HL-60 (cell line): ENCODE results near the gene POPDC3.

Source experiments
- POLR2AphosphoS5 ChIP-seq: IDR thresholded peaks from 2 replicates; pipeline ENCODE4 v1.6.1; 2012; ENCODE audit warnings: low read depth
- TF ChIP-seq, protein P1 (sequence below): IDR thresholded peaks from 2 replicates; pipeline ENCODE4 v1.6.1; 2012; ENCODE audit warnings: low read depth; ENCODE audit not compliant: insufficient replicate concordance
- TF ChIP-seq, protein P2 (sequence below): IDR thresholded peaks from one replicate; pipeline ENCODE4 v1.5.1; 2011; ENCODE audit warnings: low read length, control low read depth, inconsistent platforms; ENCODE audit not compliant: insufficient read depth

DNA sequence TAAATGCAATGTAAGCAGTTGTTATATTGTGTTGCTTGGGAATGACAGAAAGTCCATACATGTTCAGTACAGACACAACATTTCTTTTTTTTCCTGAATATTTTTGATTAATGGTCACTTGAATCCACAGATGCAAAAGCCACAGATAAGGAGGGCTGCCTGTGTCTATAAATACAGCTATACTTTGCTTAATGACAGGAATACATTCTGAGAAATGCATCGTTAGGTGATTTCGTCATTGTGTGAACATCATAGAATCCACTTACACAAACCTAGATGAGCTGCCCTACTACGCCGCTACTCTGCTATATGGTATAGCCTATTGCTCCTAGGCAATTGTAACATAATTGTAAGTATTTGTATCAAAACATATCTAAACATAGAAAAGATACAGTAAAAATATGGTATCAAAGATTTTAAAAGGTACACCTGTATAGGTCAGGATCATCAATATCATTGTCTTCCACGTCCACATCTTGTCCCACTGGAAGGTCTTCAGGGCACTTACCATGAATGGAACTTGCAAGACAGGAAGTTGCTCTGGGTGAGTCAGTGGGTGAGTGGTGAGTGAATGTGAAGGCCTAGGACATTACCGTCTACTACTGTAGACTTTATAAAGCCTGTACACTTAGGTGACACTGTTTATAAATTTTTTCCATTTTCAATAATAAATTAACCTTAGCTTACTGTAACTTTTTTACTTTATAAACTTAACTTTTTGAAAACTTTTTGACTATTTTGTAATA, 27.9 kb upstream of the POPDC3 start:
- TF ChIP-seq, protein P1, sequence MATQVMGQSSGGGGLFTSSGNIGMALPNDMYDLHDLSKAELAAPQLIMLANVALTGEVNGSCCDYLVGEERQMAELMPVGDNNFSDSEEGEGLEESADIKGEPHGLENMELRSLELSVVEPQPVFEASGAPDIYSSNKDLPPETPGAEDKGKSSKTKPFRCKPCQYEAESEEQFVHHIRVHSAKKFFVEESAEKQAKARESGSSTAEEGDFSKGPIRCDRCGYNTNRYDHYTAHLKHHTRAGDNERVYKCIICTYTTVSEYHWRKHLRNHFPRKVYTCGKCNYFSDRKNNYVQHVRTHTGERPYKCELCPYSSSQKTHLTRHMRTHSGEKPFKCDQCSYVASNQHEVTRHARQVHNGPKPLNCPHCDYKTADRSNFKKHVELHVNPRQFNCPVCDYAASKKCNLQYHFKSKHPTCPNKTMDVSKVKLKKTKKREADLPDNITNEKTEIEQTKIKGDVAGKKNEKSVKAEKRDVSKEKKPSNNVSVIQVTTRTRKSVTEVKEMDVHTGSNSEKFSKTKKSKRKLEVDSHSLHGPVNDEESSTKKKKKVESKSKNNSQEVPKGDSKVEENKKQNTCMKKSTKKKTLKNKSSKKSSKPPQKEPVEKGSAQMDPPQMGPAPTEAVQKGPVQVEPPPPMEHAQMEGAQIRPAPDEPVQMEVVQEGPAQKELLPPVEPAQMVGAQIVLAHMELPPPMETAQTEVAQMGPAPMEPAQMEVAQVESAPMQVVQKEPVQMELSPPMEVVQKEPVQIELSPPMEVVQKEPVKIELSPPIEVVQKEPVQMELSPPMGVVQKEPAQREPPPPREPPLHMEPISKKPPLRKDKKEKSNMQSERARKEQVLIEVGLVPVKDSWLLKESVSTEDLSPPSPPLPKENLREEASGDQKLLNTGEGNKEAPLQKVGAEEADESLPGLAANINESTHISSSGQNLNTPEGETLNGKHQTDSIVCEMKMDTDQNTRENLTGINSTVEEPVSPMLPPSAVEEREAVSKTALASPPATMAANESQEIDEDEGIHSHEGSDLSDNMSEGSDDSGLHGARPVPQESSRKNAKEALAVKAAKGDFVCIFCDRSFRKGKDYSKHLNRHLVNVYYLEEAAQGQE = no peak
- TF ChIP-seq, protein P2, sequence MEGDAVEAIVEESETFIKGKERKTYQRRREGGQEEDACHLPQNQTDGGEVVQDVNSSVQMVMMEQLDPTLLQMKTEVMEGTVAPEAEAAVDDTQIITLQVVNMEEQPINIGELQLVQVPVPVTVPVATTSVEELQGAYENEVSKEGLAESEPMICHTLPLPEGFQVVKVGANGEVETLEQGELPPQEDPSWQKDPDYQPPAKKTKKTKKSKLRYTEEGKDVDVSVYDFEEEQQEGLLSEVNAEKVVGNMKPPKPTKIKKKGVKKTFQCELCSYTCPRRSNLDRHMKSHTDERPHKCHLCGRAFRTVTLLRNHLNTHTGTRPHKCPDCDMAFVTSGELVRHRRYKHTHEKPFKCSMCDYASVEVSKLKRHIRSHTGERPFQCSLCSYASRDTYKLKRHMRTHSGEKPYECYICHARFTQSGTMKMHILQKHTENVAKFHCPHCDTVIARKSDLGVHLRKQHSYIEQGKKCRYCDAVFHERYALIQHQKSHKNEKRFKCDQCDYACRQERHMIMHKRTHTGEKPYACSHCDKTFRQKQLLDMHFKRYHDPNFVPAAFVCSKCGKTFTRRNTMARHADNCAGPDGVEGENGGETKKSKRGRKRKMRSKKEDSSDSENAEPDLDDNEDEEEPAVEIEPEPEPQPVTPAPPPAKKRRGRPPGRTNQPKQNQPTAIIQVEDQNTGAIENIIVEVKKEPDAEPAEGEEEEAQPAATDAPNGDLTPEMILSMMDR = no peak
- no peak for TF ChIP-seq POLR2AphosphoS5
